ENCODE data around the gene SYT17. TPM values are rescaled to one million over a fixed set of nuclear protein-coding genes. Genes with fewer than 3 reads are reported as not detected.

SYT17 gene
- total RNA-seq, 2 donors from 2014 or later = 3.9 to 9.2 TPM

GRCh38 chr16:19269098-19269497 lies 101.1 kb downstream of the SYT17 start:
- Histone ChIP-seq H3K36me3 (replicated peaks in 1 of 2; ENCODE audit: insufficient read depth in 1 of 2, low read depth in 2 of 2) (no peaks in the 10 kb centered on the region), H3K27me3 (no peaks in the 10 kb centered on the region), H3K27ac (no peak overlapping the region), H3K4me1 (no peaks in the 10 kb centered on the region), H3K4me3 (no peak overlapping the region), H3K9me3 (no peaks in the 10 kb centered on the region)
- ATAC-seq (no peak), DNase-seq (no peak)
- WGBS, 2 donors = 63 to 67% methylated on average over 2 of the region's 2 CpGs
- intact Hi-C loops (cut with DNase I) = no loop called here
- TF ChIP-seq CTCF (IDR thresholded peaks at IDR 0.05) = no peak
- TF ChIP-seq POLR2A (IDR thresholded peaks at IDR 0.05) = no peak

- ATAC-seq (peak; percentile 45), DNase-seq (peak; percentile 9 to 28 (median 15))
- Histone ChIP-seq H3K36me3 (replicated peaks in 1 of 2; ENCODE audit: insufficient read depth in 1 of 2, low read depth in 2 of 2) (no peaks in the 10 kb centered on the region), H3K27ac (no peak overlapping the region), H3K4me1 (no peaks in the 10 kb centered on the region), H3K9me3 (no peaks in the 10 kb centered on the region), H3K27me3 (no peaks in the 10 kb centered on the region), H3K4me3 (no peak overlapping the region)
- 61 to 86% methylated on average over 1 of the region's 1 CpG for WGBS, 2 donors
- intact Hi-C loops (cut with DNase I) = no loop called here
- TF ChIP-seq CTCF (IDR thresholded peaks at IDR 0.05) (no peak), POLR2A (IDR thresholded peaks at IDR 0.05) (no peak)
Observed at GRCh38 chr16:19274165-19274797, 106.2 kb downstream of the SYT17 start.

- no peak overlapping the region for H3K4me3 ChIP-seq
- no peaks in the 10 kb centered on the region for H3K9me3 ChIP-seq
- WGBS, 2 donors = 66 to 87% methylated on average over 2 of the region's 2 CpGs
- TF ChIP-seq POLR2A (IDR thresholded peaks at IDR 0.05) (no peak), CTCF (IDR thresholded peaks at IDR 0.05) (no peak)
- H3K36me3 ChIP-seq (replicated peaks in 1 of 2; ENCODE audit: insufficient read depth in 1 of 2, low read depth in 2 of 2) = no peaks in the 10 kb centered on the region
- no peak for ATAC-seq
- no peak overlapping the region for H3K27ac ChIP-seq
- no peaks in the 10 kb centered on the region for H3K4me1 ChIP-seq
- intact Hi-C loops (cut with DNase I) = no loop called here
- no peak for DNase-seq
- H3K27me3 ChIP-seq = no peaks in the 10 kb centered on the region
Observed at GRCh38 chr16:19278403-19278802, 110.4 kb downstream of the SYT17 start.

- H3K4me3 ChIP-seq = no peak overlapping the region
- WGBS, 2 donors = 79 to 90% methylated on average over 2 of the region's 2 CpGs
- no peaks in the 10 kb centered on the region for H3K27me3 ChIP-seq
- no peak overlapping the region for H3K27ac ChIP-seq
- intact Hi-C loops (cut with DNase I) = no loop called here
- no peak for ATAC-seq
- TF ChIP-seq POLR2A (IDR thresholded peaks at IDR 0.05) = no peak
- no peak for TF ChIP-seq CTCF (IDR thresholded peaks at IDR 0.05)
- peaks cover 5% of the 10 kb centered on the region for H3K4me1 ChIP-seq
- DNase-seq = no peak
- no peaks in the 10 kb centered on the region for H3K9me3 ChIP-seq
- no peaks in the 10 kb centered on the region for H3K36me3 ChIP-seq (replicated peaks in 1 of 2; ENCODE audit: insufficient read depth in 1 of 2, low read depth in 2 of 2)
Observed at GRCh38 chr16:19281246-19281645, 113.2 kb downstream of the SYT17 start.

- H3K9me3 ChIP-seq = no peaks in the 10 kb centered on the region
- no peaks in the 10 kb centered on the region for H3K27me3 ChIP-seq
- H3K4me3 ChIP-seq = no peak overlapping the region
- peaks cover 5% of the 10 kb centered on the region for H3K4me1 ChIP-seq
- H3K27ac ChIP-seq = no peak overlapping the region
- no peaks in the 10 kb centered on the region for H3K36me3 ChIP-seq (replicated peaks in 1 of 2; ENCODE audit: insufficient read depth in 1 of 2, low read depth in 2 of 2)
- ATAC-seq = no peak
- no peak for DNase-seq
- intact Hi-C loops (cut with DNase I) = no loop called here
- TF ChIP-seq POLR2A (IDR thresholded peaks at IDR 0.05) (no peak), CTCF (IDR thresholded peaks at IDR 0.05) (no peak)
- WGBS, 2 donors = 48 to 64% methylated on average over 3 of the region's 3 CpGs
Observed at GRCh38 chr16:19282101-19282500, 114.1 kb downstream of the SYT17 start.

Measured in body of pancreas (tissue), 4 donors.